Measurements from ENCODE around the gene SLIT3.

GRCh38 chr5:169166078-169166477, 134.9 kb downstream of the SLIT3 start:
- TF ChIP-seq CTCF (IDR thresholded peaks at IDR 0.05) (no peak), EP300 (IDR thresholded peaks at IDR 0.05) (no peak), POLR2A (IDR thresholded peaks at IDR 0.05; ENCODE audit: low read depth) (no peak)

Measured in esophagus muscularis mucosa (tissue), 4 donors.